H1 (cell line): ENCODE measurements around the gene CAMK2A.

Experiments
- ATF2 ChIP-seq: IDR thresholded peaks from 2 replicates; pipeline ENCODE4 v1.6.1; 2012; ENCODE audit warnings: low read length, inconsistent platforms
- CBX5 ChIP-seq: fragments of 300-800, 300-1000 bp; sonication (generic); IDR thresholded peaks from 2 replicates; pipeline ENCODE4 v1.7.1; 2016; ENCODE audit warnings: antibody characterized with exemption, low read length, low read depth
- CTCF ChIP-seq, 3 experiments: IDR thresholded peaks; 1 replicate in 2 of 3; 2 replicates in 1 of 3; pipeline versions ENCODE4 v1.5.1 to v1.6.1; 2011; ENCODE audit warnings: low read length in 3 of 3, mild to moderate bottlenecking in 3 of 3, inconsistent platforms in 2 of 3, low read depth in 1 of 3, moderate library complexity in 1 of 3; ENCODE audit not compliant: insufficient read depth in 1 of 3; ENCODE audit errors: control extremely low read depth in 1 of 3
- EP300 ChIP-seq, 2 experiments: IDR thresholded peaks; 1 replicate in 1 of 2; 2 replicates in 1 of 2; pipeline ENCODE4 v1.6.1; 2011 to 2012; ENCODE audit warnings: low read depth in 2 of 2, low read length in 2 of 2, mild to moderate bottlenecking in 2 of 2, borderline replicate concordance in 1 of 2, inconsistent platforms in 1 of 2, moderate library complexity in 1 of 2
- NANOG ChIP-seq: IDR thresholded peaks from 2 replicates; pipeline ENCODE4 v1.6.1; 2011; ENCODE audit warnings: low read length, low read depth, mild to moderate bottlenecking, inconsistent platforms; ENCODE audit not compliant: insufficient read depth, poor library complexity, severe bottlenecking
- POLR2A ChIP-seq, 2 experiments: IDR thresholded peaks; 1 replicate in 1 of 2; 2 replicates in 1 of 2; pipeline ENCODE4 v1.6.1; 2011; ENCODE audit warnings: low read depth in 2 of 2, low read length in 2 of 2, mild to moderate bottlenecking in 2 of 2; ENCODE audit errors: control extremely low read depth in 1 of 2
- SIN3A ChIP-seq, 2 experiments: IDR thresholded peaks in 1 of 2; conservative IDR thresholded peaks in 1 of 2; 2 replicates each; pipeline ENCODE4 v1.6.1; 2011 to 2012; ENCODE audit warnings: low read length in 2 of 2, improper control_type of control experiment in 1 of 2, low read depth in 1 of 2, mild to moderate bottlenecking in 1 of 2

GRCh38 chr5:150172145-150172544 is 117.4 kb downstream of the CAMK2A start:
- TF ChIP-seq NANOG = no peak
- TF ChIP-seq CTCF (IDR thresholded peaks at IDR 0.05; ENCODE audit: control extremely low read depth in 1 of 3, insufficient read depth in 1 of 3, low read depth in 1 of 3, low read length in 3 of 3) = no peak
- no peak for TF ChIP-seq CBX5
- no peak for TF ChIP-seq EP300 (IDR thresholded peaks at IDR 0.05; ENCODE audit: borderline replicate concordance in 1 of 2, low read depth in 2 of 2, low read length in 2 of 2)
- TF ChIP-seq POLR2A (IDR thresholded peaks at IDR 0.05; ENCODE audit: control extremely low read depth in 1 of 2, low read depth in 2 of 2, low read length in 2 of 2) = no peak
- TF ChIP-seq ATF2 = no peak
- no peak for TF ChIP-seq SIN3A (conservative IDR thresholded peaks at IDR 0.05 in 1 of 2, IDR thresholded peaks at IDR 0.05 in 1 of 2; ENCODE audit: low read depth in 1 of 2, low read length in 2 of 2)
